Subcutaneous abdominal adipose tissue (tissue), 5 donors: ENCODE results near the gene HMGCR.

Experiments used
- H3K27ac ChIP-seq: one replicate; pipeline ENCODE4 v1.7.0; 2013; ENCODE audit warnings: low read depth, mild to moderate bottlenecking, inconsistent platforms, low read length, moderate library complexity
- H3K27me3 ChIP-seq, 5 donors: one replicate each; pipeline ENCODE4 v1.7.0; 2013; ENCODE audit warnings: low read length in 5 of 5, inconsistent platforms in 1 of 5; ENCODE audit not compliant: control insufficient read depth in 5 of 5, insufficient read depth in 4 of 5
- H3K36me3 ChIP-seq, 5 donors: one replicate each; pipeline ENCODE4 v1.7.0; 2013; ENCODE audit warnings: low read length in 5 of 5; ENCODE audit not compliant: control insufficient read depth in 5 of 5, insufficient read depth in 5 of 5
- H3K4me1 ChIP-seq, 5 donors: one replicate each; pipeline ENCODE4 v1.7.0; 2013; ENCODE audit warnings: low read length in 5 of 5, mild to moderate bottlenecking in 3 of 5, moderate library complexity in 1 of 5; ENCODE audit not compliant: control insufficient read depth in 5 of 5, insufficient read depth in 5 of 5
- H3K4me3 ChIP-seq, 5 donors: one replicate each; pipeline ENCODE4 v1.7.0; 2013; ENCODE audit warnings: low read length in 5 of 5, low read depth in 1 of 5
- H3K9ac ChIP-seq, 5 donors: one replicate each; pipeline ENCODE4 v1.7.0; 2013; ENCODE audit warnings: low read length in 5 of 5, mild to moderate bottlenecking in 4 of 5, moderate library complexity in 3 of 5
- H3K9me3 ChIP-seq, 5 donors: one replicate each; pipeline ENCODE4 v1.7.0; 2013; ENCODE audit warnings: low read length in 5 of 5; ENCODE audit not compliant: control insufficient read depth in 5 of 5
- donor health status: healthy.
- donor health status: healthy.
- donor health status: healthy.
- donor health status: healthy.
- donor health status: healthy.

The HMGCR gene

DNA sequence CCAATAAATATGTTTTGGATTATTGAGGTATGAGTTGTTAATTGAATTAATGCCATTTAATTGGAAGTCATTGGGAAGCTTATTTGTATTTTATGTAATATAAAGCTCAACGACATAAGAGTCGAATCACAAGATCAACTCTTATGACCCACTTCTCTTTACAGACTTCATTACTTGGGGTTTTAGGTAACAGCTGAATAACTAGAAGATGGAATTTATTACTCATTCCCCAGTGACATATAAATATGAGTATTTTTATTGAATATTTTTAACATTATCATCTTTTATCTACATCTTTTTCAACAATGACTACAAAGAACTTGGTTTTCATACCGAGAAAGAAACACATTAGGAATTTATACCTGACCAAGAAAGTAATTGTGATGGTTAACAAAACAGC lies 21.1 kb downstream of the HMGCR start:
- H3K4me3 ChIP-seq: no peak overlapping the region
- H3K9ac ChIP-seq: no peak overlapping the region
- H3K27me3 ChIP-seq: no peaks in the 10 kb centered on the region
- H3K4me1 ChIP-seq: no peaks in the 10 kb centered on the region
- no peak overlapping the region for H3K27ac ChIP-seq
- no peaks in the 10 kb centered on the region for H3K9me3 ChIP-seq
- peaks cover 44 to 75% (median 55%) of the 10 kb centered on the region in 5 donors for H3K36me3 ChIP-seq

DNA sequence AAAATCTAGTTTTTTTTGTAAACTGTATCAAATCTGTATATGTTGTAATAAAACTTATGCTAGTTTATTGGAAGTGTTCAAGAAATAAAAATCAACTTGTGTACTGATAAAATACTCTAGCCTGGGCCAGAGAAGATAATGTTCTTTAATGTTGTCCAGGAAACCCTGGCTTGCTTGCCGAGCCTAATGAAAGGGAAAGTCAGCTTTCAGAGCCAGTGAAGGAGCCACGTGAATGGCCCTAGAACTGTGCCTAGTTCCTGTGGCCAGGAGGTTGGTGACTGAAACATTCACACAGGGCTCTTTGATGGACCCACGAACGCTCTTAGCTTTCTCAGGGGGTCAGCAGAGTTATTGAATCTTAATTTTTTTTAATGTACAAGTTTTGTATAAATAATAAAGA lies 24.3 kb downstream of the HMGCR start:
- no peaks in the 10 kb centered on the region for H3K9me3 ChIP-seq
- H3K27me3 ChIP-seq: no peaks in the 10 kb centered on the region
- no peak overlapping the region for H3K4me3 ChIP-seq
- no peak overlapping the region for H3K27ac ChIP-seq
- H3K9ac ChIP-seq: no peak overlapping the region
- peaks cover 34 to 57% (median 41%) of the 10 kb centered on the region in 5 donors for H3K36me3 ChIP-seq
- no peaks in the 10 kb centered on the region for H3K4me1 ChIP-seq

DNA sequence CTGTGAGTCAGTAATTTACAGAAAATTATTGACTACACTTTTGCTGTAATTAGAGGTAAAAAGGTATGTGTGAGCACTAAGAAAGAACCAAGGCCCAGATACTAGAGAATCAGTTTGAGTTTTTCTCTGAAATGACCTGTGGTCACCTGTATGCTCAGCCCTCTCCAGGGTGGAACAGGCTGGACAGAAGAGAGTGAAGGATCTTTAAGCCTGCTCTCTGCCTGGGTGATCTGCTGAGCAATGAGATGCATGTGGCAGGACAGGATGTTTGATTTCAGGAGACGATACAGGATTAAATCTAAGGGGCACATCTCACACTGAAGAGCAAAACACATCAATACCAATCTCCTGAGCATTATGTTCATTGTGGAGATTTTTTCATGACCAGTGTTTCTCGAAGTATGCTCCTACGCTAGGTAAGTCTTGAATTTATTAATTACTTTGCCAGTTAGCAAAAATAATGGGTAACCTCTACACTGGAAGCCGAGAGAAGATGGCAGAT lies 25.5 kb downstream of the HMGCR start:
- no peaks in the 10 kb centered on the region for H3K9me3 ChIP-seq
- no peak overlapping the region for H3K9ac ChIP-seq
- no peak overlapping the region for H3K4me3 ChIP-seq
- no peaks in the 10 kb centered on the region for H3K27me3 ChIP-seq
- no peak overlapping the region for H3K27ac ChIP-seq
- no peaks in the 10 kb centered on the region for H3K4me1 ChIP-seq
- peaks cover 23 to 45% (median 29%) of the 10 kb centered on the region in 5 donors for H3K36me3 ChIP-seq

DNA sequence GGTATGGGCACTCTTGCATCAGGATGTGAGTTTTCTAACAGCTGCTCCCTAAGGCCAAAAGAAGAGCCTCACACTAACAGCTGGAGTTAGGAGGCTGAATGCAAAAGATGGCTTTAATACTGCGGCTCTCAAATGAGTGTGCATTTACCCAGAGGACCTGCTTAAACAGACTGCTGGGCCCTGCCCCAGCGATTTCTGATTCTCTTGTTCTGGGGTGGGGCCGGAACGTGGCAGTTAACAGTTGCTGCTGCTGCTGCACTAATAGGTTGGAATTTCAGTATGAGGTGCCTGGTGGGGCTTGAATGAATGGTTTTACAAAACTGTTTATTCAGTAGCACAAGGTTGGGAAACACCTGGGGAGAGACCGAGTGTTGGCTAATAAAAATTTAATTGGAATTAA lies 26.1 kb downstream of the HMGCR start:
- Histone ChIP-seq H3K27ac (no peak overlapping the region), H3K36me3 (peaks cover 20 to 39% (median 24%) of the 10 kb centered on the region in 5 donors), H3K4me1 (no peaks in the 10 kb centered on the region)

DNA sequence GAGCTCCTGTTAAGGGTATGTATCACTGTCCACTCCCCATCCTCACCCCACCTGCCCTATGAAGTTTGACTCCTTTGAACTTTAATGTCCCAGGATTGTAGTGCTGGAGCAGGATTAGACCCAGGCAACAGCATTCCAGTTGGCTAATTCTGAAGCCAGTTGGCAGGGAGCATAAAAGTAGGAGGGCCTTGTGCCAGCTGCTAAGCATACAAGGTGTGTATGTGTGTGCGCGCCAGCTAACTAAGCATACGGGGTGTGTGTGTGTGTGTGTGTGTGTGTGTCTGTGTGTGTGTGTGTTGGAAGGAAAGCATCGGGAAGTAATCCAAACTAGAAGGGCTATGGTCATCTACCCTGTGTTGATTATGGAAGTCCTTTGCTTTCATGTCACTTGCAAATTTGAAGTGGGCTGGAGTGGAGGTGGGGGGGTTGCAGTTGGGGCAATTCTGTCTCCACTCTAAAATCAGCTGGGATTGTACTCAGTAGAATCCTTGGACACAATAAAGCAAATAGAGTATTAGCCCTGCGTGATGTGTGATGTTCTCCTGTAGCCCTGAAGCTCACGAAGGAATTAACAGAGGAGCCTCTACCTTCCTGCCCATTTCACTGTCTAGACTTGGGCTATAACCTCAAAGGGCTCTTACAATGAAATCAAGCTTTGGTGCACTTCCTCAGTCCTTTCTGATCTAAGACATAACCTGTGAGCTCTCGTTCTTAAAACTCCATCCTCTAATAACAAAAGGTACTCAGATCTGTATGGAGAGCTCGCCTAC lies 26.9 kb downstream of the HMGCR start:
- Histone ChIP-seq H3K9me3 (no peaks in the 10 kb centered on the region), H3K9ac (no peak overlapping the region), H3K36me3 (peaks cover 15 to 34% (median 22%) of the 10 kb centered on the region in 5 donors), H3K27ac (no peak overlapping the region), H3K27me3 (no peaks in the 10 kb centered on the region), H3K4me3 (no peak overlapping the region), H3K4me1 (no peaks in the 10 kb centered on the region)

More for the DNA sequence above, 26.1 kb downstream of the HMGCR start:
- no peaks in the 10 kb centered on the region for H3K9me3 ChIP-seq
- no peaks in the 10 kb centered on the region for H3K27me3 ChIP-seq
- H3K9ac ChIP-seq: no peak overlapping the region
- no peak overlapping the region for H3K4me3 ChIP-seq

DNA sequence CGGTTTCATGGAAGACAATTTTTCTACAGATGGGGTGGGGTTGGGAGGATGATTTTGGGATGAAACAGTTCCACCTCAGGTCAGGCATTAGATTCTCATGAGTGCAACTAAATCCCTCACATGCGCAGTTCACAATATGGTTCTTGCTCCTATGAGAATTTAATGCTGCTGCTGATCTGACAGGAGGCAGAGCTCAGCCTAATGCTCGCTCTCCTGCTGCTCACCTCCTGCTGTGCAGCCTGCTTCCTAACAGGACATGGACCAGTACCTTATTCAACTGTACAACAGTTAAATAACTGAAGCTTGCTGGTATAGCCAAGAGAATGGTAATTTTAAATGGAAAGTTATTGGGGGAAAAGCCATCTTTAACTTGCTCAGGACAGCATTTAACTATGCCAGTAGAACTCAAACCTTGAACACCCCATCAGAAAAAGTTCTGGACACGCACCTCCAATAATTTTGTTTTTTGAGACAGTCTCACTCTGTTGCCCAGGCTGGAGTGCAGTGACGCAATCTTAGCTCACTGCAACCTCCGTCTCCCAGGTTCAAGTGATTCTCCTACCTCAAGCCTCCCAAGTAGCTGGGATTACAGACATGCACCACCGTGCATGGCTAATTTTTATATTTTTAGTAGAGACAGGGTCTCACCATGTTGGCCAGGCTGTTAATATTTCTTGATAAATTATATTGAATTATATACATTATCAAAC lies 27.7 kb downstream of the HMGCR start:
- Histone ChIP-seq H3K9ac (no peak overlapping the region), H3K27ac (no peak overlapping the region), H3K4me1 (no peaks in the 10 kb centered on the region), H3K4me3 (no peak overlapping the region), H3K27me3 (no peaks in the 10 kb centered on the region), H3K9me3 (no peaks in the 10 kb centered on the region), H3K36me3 (peaks cover 12 to 33% (median 16%) of the 10 kb centered on the region in 5 donors)

DNA sequence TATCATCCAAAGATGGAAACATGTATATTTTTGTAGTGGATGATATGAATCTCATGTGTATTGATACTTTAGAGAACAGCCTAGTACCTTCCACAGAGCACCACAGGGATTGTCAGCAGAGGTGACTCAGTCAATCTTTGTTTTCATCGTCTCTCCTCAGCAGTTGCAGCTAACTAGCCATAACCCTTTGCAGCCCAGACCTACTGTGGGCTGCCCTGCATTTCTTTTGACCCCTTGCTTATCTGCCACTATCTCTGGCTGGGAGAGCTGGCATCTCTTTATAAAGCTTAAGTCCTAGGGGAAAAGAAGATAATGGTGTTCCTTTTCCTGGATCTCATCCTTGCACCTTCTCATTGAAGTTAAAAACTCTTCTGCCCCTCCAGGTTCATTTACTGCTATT lies 28.7 kb downstream of the HMGCR start:
- Histone ChIP-seq H3K4me3 (no peak overlapping the region), H3K4me1 (no peaks in the 10 kb centered on the region), H3K9me3 (no peaks in the 10 kb centered on the region), H3K9ac (no peak overlapping the region), H3K36me3 (peaks cover 6 to 23% (median 10%) of the 10 kb centered on the region in 5 donors), H3K27me3 (no peaks in the 10 kb centered on the region), H3K27ac (no peak overlapping the region)

DNA sequence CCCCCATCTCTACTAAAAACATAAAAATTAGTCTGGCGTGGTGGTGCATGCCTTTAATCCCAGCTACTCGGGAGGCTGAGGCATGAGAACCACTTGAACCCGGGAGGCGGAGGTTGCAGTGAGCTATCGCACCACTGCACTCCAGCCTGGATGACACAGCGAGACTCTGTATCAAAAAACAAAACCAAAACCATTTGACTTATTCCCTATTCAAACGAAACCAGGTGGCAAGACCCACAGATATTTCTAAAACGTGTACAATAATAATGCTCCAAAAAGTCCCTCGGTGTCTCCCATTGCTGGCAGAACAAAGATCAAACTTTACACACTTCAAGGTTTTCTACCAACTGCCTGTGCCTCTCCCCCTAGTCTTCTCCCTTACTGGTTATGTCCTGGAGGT lies 29.8 kb downstream of the HMGCR start:
- Histone ChIP-seq H3K9me3 (no peaks in the 10 kb centered on the region), H3K9ac (no peak overlapping the region), H3K36me3 (peaks cover 0 to 15% (median 7%) of the 10 kb centered on the region in 5 donors), H3K27ac (no peak overlapping the region), H3K27me3 (no peaks in the 10 kb centered on the region), H3K4me3 (no peak overlapping the region), H3K4me1 (no peaks in the 10 kb centered on the region)

DNA sequence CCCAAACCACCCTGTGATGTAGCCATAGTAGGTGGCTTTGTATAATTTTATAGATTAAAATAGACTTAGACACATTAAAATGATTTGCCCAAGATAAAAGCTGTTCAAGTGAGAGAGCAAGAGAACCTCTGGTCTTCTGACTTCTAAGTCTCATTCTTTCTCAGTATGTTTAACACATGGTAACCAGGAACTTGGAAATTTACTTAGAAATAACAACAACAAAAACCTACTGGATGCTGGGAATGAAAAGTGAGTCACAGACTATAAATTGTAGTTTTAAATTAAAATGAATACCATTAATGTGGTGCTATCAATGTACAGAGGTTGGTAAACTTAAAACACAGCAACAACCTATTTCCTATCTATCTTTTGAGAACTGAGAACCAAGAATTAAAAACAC lies 30.4 kb downstream of the HMGCR start:
- no peaks in the 10 kb centered on the region for H3K9me3 ChIP-seq
- H3K9ac ChIP-seq: no peak overlapping the region
- H3K27me3 ChIP-seq: no peaks in the 10 kb centered on the region
- peaks cover under 1 to 12% (median 6%) of the 10 kb centered on the region in 5 donors for H3K36me3 ChIP-seq
- H3K27ac ChIP-seq: no peak overlapping the region
- no peaks in the 10 kb centered on the region for H3K4me1 ChIP-seq
- H3K4me3 ChIP-seq: no peak overlapping the region

DNA sequence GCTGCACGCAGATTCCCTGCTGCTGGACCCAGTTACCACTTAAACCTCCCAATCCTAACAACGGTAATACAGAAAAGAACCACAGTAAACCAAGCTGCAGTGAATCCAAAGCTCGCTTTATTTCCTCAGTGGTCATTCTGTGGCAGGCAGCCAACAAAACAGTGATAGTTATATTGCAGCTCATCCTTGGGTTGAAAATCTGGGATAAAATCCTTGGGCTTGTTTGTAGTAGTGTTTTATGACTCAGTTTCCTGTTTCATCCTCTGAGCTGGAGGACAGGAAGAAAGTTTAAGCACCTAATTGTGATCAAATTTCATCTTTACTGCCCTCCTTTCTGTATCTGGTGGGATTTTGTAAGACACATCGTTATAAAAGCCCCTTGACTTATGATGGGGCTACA lies 31.4 kb downstream of the HMGCR start:
- no peak overlapping the region for H3K4me3 ChIP-seq
- no peaks in the 10 kb centered on the region for H3K9me3 ChIP-seq
- H3K36me3 ChIP-seq: peaks cover 4 to 22% (median 15%) of the 10 kb centered on the region in 5 donors
- no peak overlapping the region for H3K27ac ChIP-seq
- no peaks in the 10 kb centered on the region for H3K4me1 ChIP-seq
- H3K9ac ChIP-seq: no peak overlapping the region
- no peaks in the 10 kb centered on the region for H3K27me3 ChIP-seq
